ENCODE measurements around the gene QKI. TPM values are rescaled to one million over a fixed set of nuclear protein-coding genes. Genes with fewer than 3 reads are reported as not detected.
"Not testable (repeated sequence)": the region's sequence is repeated elsewhere in the genome, so short reads cannot be mapped to it uniquely, and the experiment has no call there.

QKI gene
- polyA plus RNA-seq, 3 donors = 178 to 222 (median 213) TPM

DNA sequence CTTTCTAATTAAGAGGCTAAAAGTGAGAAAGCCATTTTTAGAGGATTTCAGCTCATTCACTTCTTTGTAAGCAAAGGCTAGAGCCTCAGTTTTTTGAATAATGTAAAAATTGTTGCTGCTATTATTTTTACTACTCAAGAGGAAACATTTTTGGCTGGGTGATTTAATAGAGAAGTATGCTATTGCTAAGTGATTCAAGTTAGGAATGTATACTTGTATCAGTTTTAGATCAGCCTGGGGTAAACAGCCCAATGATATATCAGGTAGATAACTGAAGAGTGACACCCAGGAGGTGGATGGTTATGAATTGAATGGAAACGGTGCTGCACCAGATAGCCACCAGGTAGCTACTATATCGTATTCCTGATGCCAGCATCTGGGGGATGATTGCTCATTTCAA, 9.2 kb downstream of the QKI start:
- no peak for DNase-seq (ENCODE audit: extremely low read depth in 1 of 11, low read depth in 9 of 11, low spot score in 4 of 11)

DNA sequence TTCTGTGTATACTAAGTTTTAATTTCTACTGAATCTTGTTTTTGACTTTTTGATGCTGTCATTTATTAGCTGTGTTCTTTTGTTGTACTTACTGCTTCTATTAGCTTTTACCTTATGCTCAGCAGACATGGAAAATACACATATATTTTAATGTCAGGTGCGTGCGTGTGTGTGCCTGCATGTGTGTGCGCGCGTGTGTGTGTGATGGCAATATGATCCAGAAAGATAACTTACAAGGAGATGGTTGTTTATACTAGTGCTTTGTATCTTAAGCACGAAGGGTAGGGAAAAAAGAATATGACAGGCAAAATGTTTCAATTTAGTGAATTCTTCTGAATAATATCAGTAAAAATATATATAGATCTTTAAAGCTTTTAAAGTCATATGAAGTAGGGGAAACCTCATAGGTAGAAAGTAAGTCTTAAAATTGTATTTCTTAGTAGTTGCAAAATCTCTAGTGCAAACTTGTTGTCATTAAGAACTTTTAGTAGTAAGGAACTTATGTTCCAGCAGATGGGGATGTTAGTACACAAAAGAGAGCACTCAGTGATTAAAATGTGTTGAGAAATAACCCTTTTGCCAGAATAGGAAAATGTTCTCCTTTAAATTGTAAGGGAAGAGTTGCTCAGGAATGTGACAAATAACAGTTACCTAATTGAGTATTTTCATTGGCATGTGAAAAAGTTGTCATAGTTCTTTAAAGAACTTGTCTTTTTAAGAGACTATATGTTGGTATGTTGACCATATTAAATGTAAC, 13.2 kb downstream of the QKI start:
- DNase-seq (ENCODE audit: extremely low read depth in 1 of 11, low read depth in 9 of 11, low spot score in 4 of 11) = peak in 2 of 11 donors; percentile 44 to 68

DNA sequence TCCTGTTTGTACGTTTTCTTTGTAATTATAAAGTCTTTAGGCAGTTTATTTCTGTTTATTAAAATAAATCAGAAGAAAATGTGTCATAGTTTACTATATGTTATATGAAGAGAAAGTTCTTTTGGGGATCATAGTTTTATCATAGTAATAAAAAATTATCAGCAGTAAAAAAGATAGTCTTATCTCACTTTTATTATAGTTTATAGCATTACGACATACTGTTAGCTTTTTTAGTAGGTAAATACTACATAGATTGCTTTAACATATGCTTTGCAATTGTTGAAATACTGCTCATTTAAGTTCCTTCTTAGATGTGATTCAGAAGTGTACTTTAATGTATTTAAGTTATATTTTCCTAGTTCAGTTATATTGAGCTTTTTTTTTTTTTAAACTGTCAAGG, 13.9 kb downstream of the QKI start:
- DNase-seq (ENCODE audit: extremely low read depth in 1 of 11, low read depth in 9 of 11, low spot score in 4 of 11) = no peak

DNA sequence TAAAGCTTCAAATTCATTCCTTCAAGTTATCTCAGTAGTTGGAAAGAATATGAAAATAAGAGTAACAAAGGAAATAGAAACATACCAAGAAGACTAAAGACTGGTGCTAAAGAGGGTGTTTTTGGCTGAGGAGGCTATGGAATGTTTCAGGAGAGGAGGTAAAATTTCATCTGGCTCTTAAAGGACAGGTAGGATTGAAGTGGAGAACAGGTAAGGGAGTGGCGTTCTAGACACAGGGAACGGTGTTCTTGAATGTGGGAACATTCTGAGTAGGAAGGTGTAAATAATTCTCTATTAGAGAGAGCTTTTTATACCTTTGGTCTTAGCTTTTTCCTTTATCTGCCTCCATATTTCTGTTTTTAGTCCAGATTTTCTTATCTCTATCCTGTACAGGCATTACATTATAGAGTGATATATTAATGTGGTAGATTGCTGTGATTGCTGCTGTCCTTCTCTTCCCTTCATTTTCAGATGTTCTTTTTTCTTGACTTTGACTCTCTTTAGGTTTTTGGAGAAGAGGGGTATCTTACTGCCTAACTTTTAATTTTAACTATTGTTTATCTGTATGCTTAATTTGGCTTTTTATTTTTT, 15.4 kb downstream of the QKI start:
- DNase-seq (ENCODE audit: extremely low read depth in 1 of 11, low read depth in 9 of 11, low spot score in 4 of 11) = no peak

GRCh38 chr6:163432300-163432699, 17.8 kb downstream of the QKI start:
- DNase-seq (ENCODE audit: extremely low read depth in 1 of 11, low read depth in 9 of 11, low spot score in 4 of 11) = no peak

GRCh38 chr6:163433486-163433885, 19.0 kb downstream of the QKI start:
- DNase-seq (ENCODE audit: extremely low read depth in 1 of 11, low read depth in 9 of 11, low spot score in 4 of 11) = not testable (repeated sequence)

- DNase-seq (ENCODE audit: extremely low read depth in 1 of 11, low read depth in 9 of 11, low spot score in 4 of 11) = no peak
Measured at GRCh38 chr6:163435023-163435422, 20.5 kb downstream of the QKI start.

- DNase-seq (ENCODE audit: extremely low read depth in 1 of 11, low read depth in 9 of 11, low spot score in 4 of 11) = no peak
Measured at GRCh38 chr6:163436843-163437242, 22.3 kb downstream of the QKI start.

DNA sequence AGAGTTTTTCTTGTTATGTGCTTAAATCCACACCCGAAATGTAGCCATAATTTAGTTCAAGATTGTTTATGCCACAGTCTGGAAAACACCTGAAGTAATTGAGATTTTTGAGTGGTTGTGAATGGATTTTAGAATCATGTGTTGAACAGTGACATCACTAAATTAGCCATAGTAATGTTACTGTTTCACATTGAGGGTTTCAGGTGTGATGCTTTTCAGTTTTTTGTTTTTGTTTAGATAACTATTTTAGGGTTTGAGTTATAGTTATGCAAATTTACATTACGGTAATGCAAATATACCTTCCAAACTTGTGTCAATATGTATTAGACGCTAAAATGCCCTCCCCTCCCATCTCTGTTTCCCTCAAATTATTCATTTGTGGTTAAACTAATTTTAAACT, 22.9 kb downstream of the QKI start:
- DNase-seq (ENCODE audit: extremely low read depth in 1 of 11, low read depth in 9 of 11, low spot score in 4 of 11) = no peak

DNA sequence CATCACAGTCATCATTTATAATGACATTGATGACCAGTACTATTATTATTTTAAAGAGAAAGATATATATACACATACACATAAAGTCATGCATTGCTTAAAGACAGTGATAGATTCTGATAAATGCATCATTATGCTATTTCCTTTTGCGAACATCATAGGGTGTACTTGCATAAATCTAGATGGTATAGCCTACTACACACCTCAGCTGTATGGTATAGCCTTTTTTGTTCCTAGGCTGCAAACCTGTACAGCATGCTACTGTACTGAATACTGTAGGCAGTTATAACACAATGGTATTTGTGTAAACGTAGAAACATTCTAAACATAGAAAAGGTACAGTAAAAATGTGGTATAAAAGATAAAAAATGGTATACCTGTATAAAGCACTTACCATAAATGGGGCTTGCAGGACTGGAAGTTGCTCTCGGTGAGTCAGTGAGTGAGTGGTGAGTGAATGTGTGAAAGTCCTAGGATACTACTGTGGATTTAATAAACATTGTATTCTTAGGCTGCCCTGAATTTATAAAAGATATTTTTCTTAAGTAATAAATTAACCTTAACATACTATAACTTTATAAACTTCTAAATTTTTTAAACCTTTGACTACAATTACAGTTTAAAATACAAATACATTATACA, 23.9 kb downstream of the QKI start:
- DNase-seq (ENCODE audit: extremely low read depth in 1 of 11, low read depth in 9 of 11, low spot score in 4 of 11) = no peak

DNA sequence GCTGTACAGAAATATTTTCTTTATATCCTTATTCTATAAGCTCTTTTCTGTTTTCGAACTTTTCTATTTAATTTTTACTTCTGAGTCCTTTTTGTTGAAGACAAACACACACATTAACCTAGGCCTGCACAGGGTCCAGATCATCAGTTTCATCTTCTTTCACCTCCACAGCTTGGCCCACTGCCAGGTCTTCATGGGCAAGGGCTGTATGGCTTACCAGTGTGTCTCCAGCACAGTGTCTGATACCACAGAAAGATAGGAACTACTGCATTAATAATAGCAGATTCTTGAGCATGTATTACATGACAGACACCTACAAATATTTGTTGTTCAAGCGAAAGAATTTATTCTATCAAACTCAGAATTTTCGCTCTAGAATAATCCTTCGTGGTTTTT, 24.4 kb downstream of the QKI start:
- no peak for DNase-seq (ENCODE audit: extremely low read depth in 1 of 11, low read depth in 9 of 11, low spot score in 4 of 11)

DNA sequence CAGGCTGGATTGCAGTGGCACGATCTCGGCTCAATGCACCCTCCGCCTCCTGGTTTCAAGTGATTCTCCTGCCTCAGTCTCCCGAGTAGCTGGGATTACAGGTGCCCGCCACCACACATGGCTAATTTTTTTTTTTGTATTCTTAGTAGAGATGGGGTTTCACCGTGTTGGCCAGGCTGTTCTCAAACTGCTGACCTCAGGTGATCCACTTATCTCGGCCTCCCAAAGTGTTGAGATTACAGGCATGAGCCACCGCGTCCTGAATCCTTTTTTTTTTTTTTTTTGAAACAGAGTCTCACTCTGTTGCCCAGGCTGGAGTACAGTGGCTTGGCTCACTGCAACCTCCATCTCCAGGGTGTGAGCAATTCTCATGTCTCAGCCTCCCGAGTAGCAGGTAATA, 24.9 kb downstream of the QKI start:
- DNase-seq (ENCODE audit: extremely low read depth in 1 of 11, low read depth in 9 of 11, low spot score in 4 of 11) = not testable (repeated sequence)

- no peak for DNase-seq (ENCODE audit: extremely low read depth in 1 of 11, low read depth in 9 of 11, low spot score in 4 of 11)
Measured at GRCh38 chr6:163439997-163440396, 25.5 kb downstream of the QKI start.

DNA sequence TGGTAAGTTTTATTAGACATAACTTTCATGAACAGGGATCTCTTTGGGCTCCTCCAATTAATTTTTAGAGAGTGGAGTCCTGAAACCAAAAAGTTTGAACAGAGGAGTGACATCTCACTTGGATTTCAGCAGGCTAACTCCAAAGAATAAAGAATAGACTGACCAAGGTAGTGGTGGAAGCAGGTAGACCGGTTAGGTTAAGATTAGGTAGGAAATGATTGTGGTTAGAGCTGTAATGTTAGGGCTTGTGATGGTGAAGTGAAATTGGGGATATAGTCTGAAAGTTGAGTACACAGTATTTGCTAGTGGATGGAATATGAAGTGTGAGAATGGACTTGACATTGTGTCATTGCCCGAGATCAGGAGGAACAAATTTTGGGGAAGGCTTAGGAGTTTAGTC, 27.8 kb downstream of the QKI start:
- DNase-seq (ENCODE audit: extremely low read depth in 1 of 11, low read depth in 9 of 11, low spot score in 4 of 11) = no peak

DNA sequence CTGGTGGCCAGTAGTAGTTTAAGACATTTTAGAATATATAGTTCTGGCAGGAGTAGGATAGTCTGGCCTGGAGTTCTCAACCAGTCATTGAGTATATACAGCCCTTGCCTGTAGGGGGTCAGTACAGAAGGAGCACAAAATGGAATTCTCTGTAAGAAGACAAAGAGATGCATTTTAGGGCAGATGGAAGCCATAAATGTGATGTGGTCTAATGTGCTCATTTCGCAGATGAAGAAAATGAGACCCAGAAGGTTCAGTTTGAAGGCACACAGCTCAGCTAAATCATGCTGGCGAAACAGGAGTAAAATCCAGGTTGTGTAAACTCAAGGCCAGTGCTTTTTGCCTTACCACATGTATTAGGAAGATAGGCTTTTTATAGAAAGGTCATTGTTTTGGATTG, 29.6 kb downstream of the QKI start:
- DNase-seq (ENCODE audit: extremely low read depth in 1 of 11, low read depth in 9 of 11, low spot score in 4 of 11) = no peak

GRCh38 chr6:163446549-163446948, 32.0 kb downstream of the QKI start:
- DNase-seq (ENCODE audit: extremely low read depth in 1 of 11, low read depth in 9 of 11, low spot score in 4 of 11) = no peak

GRCh38 chr6:163449076-163449475, 34.6 kb downstream of the QKI start:
- DNase-seq (ENCODE audit: extremely low read depth in 1 of 11, low read depth in 9 of 11, low spot score in 4 of 11) = no peak

DNA sequence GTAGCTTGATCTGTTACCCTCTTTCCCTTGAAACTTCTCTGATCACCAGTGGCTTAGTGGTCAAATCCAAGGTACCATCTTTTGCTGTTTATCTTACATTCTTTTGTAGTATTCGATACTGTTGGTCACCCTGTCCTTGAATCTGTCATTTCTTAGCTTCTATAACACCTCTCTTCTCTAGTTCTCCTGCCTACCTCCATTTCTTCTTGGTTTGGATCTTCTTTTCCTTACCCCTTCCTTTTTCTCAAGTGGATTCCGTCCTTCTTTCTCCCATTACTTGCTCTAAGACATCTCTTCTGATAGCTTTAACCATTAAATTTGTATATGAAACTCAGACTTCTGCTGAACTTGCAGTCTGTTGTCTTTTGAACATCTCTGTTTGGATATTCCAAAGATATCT, 39.9 kb downstream of the QKI start:
- DNase-seq (ENCODE audit: extremely low read depth in 1 of 11, low read depth in 9 of 11, low spot score in 4 of 11) = no peak

GRCh38 chr6:163455552-163455951, 41.0 kb downstream of the QKI start:
- DNase-seq (ENCODE audit: extremely low read depth in 1 of 11, low read depth in 9 of 11, low spot score in 4 of 11) = no peak
